GM18508 (cell line): Measurements from ENCODE around the gene B3GNT3.

Source experiments
- ATAC-seq: cut with Tn5 transposase; IDR thresholded peaks from one replicate; pipeline ENCODE4 v1.9.1; 2021; ENCODE audit warnings: moderate number of reproducible peaks; ENCODE audit not compliant: insufficient read depth, unreplicated experiment

B3GNT3 gene

DNA sequence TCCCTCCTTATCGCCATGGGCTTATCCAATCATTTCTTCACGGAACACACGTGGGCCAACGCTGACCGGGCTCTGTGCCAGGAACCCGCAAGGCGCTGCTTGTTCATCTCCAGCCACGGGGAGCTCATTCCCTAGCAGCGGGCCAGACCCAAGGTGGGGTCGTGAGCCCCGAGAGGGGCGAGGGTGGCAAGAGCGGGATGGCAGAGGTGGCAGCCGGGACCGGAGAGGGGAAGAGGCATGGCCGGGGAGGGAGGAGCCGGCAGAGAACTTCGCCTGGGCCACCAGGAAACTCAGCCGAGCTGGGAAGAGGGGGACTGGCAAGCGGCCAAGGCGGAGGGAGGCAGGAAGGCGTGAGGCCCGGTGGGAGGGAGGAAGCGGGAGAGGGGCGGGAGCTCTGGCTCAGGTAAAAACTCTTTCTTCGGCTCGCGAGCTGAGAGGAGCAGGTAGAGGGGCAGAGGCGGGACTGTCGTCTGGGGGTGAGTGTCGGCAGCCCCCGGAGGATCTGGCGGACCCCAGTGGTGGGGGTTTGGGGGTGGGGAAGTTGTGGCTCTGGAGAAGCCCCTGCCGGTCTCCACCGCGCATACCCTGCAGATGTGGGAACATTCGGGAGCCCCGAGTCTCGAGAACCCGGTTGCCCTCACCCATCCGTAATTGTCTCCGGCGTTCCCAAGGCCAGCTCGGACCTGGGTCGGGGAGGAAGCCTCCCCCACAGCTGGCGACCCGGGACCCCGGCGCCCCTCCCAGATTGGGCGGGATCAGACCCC lies at the start of gene B3GNT3:
B3GNT3 (plus strand) TSS at position 408 of the 764 bp plus-strand sequence. CDS start 12,670 bp downstream, outside the sequence.
- no peak for ATAC-seq

DNA sequence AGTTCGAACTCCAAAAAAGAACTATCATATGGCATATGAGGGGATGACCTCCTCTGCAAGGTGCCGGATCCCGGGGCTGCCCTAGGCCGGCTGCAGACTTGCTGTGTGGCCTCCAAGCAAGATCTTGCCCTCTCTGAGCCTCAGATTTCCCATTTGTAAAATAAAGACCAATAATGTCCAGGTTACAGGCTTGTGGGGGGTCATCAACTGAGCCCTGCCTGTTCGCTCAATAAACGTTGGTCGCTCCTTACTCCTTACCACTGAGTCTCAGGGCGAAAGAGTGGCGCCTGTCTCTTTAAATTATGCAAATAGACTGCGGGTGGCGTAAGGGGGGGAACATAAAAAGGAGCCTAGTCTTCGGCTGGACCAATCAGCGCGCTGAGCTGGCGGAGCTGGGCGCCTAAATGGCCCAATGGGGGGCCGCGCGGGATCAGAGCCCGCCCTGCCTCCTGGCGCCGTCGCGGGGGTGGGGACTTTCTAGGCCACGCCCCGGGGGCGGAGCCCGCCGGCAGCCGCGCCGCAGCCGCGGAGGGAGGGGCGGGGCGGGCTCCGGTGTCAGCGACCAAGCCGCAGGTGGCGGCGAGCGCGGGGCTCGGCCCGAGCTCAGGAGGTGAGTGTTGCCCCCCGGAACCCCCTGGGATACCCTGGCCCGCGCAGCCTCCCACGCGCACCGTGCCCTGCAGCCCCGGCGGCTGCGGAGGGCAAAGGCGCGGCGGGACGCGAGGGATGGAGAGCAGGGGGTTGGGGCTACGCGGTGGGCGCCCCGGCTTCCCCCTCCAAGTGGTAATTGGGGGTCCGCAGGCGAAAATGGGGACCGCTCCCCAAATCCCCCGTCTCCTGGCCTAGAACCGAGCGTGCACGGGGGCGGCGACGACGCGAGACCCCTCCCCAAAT lies 47.5 kb upstream of the B3GNT3 start:
- peak; percentile 46 for ATAC-seq

GRCh38 chr19:17748884-17749638 lies 45.9 kb upstream of the B3GNT3 start:
- no peak for ATAC-seq

- ATAC-seq = no peak
These were observed 45.0 kb upstream of the B3GNT3 start for GRCh38 chr19:17749912-17750317.

DNA sequence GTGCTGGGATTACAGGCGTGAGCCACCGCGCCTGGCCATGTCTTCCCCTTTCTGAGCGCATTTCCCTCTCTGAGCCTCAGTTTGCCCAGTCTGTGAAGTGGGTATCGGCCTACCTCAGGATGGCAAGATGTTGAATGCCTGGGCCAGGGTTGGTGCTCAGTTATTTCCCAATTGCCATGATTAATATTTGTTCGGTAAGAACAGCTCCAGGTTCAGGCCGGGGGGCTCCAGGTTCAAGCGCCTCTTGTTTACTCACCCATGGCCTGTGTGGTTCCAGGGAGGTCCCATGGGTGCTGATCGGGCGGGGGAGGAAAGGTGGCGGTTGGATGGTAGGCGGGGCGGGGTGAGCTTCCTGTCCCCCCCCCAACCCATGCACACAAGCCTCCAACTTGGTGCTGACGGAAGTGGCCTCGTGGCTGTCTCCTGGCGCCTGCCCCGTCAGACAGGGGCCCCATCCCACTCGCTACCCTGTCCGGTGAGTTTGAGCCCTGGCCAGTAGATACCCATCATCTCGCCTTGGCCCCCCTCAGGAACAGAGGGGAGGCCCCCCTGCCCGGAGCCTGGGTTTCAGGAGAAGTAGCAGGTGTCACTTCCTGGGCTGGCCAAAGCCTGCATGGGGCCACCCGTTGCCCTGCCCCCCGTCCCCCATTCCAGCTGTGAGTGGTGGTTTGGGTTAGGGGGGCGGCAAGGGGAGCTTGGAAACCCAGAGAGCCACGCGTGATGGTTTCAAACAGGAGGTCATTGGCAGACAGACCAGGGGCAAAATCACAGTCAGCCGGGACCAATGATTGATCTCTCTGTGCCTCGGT lies 43.6 kb upstream of the B3GNT3 start, which contains the start of gene FCHO1:
FCHO1 (plus strand) TSS at position 375 of the 809 bp plus-strand sequence. CDS start 3,688 bp downstream, outside the sequence.
- no peak for ATAC-seq

DNA sequence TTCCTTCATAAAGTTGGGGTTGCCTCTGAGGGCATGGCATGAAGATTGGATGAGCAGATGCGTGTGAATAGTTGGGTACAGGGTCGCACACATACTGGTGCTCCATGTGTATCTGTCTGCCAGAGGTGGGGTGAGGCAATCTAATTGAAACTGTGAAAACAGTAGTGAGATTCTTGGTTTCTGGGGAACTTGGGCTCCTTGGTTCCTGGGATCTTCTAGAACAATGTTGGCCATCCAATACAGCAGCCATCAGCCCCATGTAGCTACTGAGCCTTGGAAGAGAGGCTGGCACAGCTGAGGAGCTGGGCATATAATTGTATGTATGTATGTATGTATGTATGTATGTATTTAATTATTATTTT lies 43.0 kb upstream of the B3GNT3 start:
- ATAC-seq = no peak

DNA sequence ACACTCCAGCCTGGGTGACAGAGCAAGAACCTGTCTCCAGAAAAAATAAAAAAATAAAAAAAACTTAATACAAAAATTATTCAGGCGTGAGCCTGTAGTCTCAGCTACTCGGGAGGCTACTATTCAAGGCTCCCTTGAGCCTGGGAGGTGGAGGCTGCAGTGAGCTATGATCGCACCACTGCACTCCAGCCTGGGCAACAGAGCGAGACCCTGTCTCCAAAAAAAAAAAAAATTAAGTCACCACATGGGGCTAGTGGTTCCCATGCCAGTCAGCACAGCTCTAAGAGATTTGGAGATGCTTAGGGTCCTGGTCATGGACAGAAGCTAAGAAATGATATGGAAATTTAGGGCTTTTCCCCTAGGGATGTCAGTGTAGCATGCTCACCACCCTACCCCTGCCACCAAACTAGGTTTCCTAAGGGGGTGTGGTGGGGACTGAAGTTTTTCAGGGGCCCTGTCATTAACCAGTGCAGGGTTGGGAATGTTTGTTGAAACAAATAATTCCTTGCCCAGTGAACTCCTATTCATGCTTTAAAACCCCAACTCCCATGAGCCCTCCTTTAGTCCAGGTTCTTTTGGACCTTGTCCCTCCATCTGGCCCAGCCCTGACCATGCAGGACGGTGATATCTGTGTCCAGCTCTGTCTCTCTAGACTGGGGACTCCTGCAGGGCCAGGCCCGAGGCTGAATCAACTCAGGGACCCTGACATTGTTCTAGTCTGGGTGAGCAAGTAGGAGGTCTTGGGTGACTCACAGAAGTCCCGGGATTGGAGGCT lies 41.9 kb upstream of the B3GNT3 start:
- no peak for ATAC-seq

DNA sequence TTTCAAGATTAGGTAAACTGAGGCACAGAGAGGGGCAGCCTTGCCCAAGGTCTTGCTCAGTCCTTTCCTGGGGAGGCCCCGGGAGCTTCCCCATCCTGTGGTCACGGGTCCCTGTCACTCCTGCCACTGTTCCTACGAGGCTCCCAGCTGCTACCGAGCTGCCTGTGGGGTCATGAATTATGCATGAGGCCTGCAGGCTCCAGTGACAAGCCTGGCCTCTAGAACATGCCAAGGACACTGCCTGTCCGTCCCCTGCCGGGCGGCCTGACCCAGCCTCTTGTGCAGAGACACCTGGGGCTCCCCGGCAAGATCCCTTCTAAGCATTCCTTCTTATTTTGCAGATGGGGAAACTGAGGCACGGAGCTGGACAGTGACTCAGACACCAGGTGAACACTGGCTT lies 41.0 kb upstream of the B3GNT3 start:
- ATAC-seq = no peak

DNA sequence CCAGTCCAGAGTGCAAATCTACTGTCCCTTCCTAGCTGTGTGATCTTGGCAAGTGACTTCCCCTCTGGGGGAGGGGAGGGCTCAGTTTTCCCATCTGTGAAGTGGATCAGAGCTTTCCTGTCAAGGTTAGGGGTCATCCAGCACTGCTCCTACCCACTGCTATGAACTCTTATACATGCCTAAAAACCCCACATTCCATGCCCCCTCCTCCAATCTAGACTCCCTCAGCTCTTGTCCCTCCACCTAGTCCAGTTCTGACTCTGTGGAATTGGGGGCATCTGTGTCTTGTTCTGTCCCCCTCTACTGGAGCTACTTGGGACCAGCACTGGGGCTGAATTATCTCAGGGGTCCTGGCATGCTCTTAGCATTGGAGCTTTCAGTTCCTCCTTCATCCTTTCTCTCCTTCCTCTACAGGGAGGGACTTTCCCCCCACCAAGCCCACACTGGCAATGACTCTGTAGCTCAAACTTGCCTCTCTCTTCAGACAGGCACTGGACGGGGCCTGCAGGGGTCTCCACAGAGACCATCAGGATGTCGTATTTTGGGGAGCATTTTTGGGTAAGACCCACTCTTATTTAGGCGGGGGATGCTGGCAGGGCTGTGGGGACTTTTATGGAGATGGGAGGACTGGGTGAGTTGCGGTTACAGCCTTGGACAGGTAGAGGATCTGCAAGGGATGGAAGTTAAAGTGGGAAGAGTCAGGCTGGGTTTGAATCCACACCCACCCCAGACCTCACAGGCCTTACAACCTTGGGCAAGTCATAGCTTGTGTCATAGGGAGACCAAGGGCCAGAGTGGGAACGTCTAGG lies 40.1 kb upstream of the B3GNT3 start:
- ATAC-seq = peak; percentile 35

DNA sequence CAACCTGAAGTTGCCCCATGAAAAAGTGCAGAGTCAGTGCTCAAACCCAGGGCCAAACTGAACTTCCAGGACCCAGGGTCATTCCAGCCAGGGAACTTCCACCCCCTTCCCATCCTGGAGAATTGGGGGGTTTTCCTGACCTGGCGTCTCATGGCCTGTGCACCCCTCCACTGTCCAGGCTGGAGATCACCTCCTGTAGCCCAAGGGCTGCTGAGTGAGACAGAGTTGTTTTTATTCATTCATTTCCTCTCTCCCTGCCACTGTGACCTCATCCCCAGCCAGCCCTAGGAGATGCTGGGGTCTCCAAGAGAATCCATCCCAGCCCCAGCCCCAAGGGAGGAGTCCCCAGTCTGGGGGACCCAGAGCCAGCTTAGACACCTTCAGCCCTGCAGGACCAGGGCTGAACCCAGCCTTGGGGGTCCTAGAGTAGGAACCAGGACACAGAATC lies 39.5 kb upstream of the B3GNT3 start:
- no peak for ATAC-seq

GRCh38 chr19:17755977-17756670 lies 38.8 kb upstream of the B3GNT3 start:
- ATAC-seq = no peak

- no peak for ATAC-seq
These were observed 37.8 kb upstream of the B3GNT3 start for GRCh38 chr19:17757125-17757524.

- no peak for ATAC-seq
These were observed 36.4 kb upstream of the B3GNT3 start for GRCh38 chr19:17758515-17758914.

DNA sequence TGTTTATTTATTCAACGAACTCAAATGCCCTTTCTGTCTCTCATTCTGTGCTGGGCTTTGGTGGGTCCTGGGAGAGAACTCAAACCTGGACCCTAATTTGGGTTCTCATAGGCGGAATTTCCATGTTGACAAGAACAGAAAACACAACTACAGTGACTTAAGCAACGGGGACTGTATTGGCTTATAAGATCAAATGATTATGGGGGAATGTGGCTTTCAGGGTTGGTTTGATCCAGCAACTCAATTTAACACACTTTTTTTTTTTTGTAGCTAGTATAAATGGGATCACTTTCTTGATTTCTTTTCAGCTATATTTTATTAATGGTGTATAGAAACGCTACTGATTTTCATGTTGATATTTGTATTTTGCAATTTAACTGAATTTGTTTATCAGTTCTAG lies 33.8 kb upstream of the B3GNT3 start:
- ATAC-seq = no peak

DNA sequence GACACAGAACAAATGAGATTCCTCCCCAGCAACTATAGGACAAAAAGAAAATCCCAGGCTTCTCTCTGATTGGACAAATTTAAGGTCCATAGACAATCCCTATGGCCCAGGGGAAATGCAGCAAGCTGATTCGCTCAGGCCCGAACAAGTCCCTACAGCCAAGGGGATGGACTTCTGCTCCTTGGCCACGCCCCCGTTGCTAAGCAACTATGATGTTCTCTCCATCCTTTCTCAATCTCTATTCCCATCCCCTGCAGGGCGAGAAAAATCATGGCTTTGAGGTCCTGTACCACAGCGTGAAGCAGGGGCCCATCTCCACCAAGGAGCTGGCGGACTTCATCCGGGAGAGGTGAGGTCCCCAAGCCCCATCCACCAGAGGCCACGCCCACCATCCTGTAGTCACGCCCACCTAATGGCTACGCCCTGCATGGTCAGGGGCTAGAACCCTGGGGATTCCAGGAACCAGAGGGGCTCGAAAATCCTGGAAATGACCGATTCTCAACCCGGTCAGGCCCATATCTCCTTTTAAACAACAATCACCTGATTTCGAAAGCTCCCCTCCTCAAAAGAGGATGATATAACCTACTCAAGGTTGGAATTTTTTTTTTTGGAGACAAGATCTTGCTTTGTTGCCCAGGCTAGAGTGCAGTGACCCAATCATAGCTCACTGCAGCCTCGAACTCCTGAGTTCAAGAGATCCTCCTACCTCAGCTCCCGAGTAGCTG lies 32.3 kb upstream of the B3GNT3 start:
- ATAC-seq = no peak

DNA sequence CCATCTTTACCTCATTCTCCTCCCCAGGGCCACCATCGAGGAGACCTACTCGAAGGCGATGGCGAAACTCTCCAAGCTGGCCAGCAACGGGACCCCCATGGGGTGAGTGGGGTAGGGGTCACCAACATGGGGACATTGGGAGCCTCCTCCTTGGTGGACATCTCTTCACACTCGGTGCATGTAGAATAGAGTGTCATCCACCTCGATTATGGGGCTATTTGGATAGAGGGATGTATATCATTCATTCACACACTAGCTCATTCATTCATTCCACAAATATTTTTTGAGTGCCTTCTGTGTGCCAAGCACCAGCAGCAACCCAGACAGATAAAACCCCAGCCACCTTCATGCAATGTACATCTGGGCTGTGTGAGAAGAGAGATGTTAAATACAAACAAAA lies 30.6 kb upstream of the B3GNT3 start:
- ATAC-seq = no peak

- no peak for ATAC-seq
These were observed 29.8 kb upstream of the B3GNT3 start for GRCh38 chr19:17765069-17765618.
